ENCODE measurements around the gene DOCK3. TPM values are rescaled to one million over a fixed set of nuclear protein-coding genes. Genes with fewer than 3 reads are reported as not detected.
A peak's percentile ranks its signal among the peaks of the same experiment; 100 is the strongest.
"Not testable (repeated sequence)": the region's sequence is repeated elsewhere in the genome, so short reads cannot be mapped to it uniquely, and the experiment has no call there.

The DOCK3 gene
- total RNA-seq, 4 donors from 2014 or later = 4.0 to 6.3 (median 5.8) TPM

- H3K36me3 ChIP-seq = no peaks in the 10 kb centered on the region
- H3K4me3 ChIP-seq = no peak overlapping the region
- no peaks in the 10 kb centered on the region for H3K27me3 ChIP-seq
- no peaks in the 10 kb centered on the region for H3K4me1 ChIP-seq
- 54 to 62% methylated on average over 6 of the region's 6 CpGs for WGBS, 2 donors
- peak overlapping the region in 1 of 4 donors; percentile 27 for H3K27ac ChIP-seq
- DNase-seq (ENCODE audit: low spot score in 2 of 2) = no peak
- peaks cover 0 to 28% (median 0%) of the 10 kb centered on the region in 4 donors for H3K9me3 ChIP-seq
- TF ChIP-seq EP300 (IDR thresholded peaks at IDR 0.05) = no peak
- no peak for TF ChIP-seq POLR2A (IDR thresholded peaks at IDR 0.05)
- TF ChIP-seq CTCF (IDR thresholded peaks at IDR 0.05) = no peak
Measured at GRCh38 chr3:50737906-50738598, 63.3 kb downstream of the DOCK3 start.

- Histone ChIP-seq H3K36me3 (no peaks in the 10 kb centered on the region), H3K4me3 (no peak overlapping the region), H3K27ac (no peak overlapping the region), H3K9me3 (peaks cover 0 to 6% (median 0%) of the 10 kb centered on the region in 4 donors), H3K4me1 (no peaks in the 10 kb centered on the region), H3K27me3 (no peaks in the 10 kb centered on the region)
- no peak for TF ChIP-seq EP300 (IDR thresholded peaks at IDR 0.05)
- no peak for TF ChIP-seq CTCF (IDR thresholded peaks at IDR 0.05)
- no peak for TF ChIP-seq POLR2A (IDR thresholded peaks at IDR 0.05)
- DNase-seq (ENCODE audit: low spot score in 2 of 2) = no peak
- 81 to 82% methylated on average over 1 of the region's 1 CpG for WGBS, 2 donors
Measured at GRCh38 chr3:50743643-50744042, 68.9 kb downstream of the DOCK3 start.

- TF ChIP-seq EP300 (IDR thresholded peaks at IDR 0.05) = no peak
- TF ChIP-seq CTCF (IDR thresholded peaks at IDR 0.05) = no peak
- no peak for TF ChIP-seq POLR2A (IDR thresholded peaks at IDR 0.05)
- Histone ChIP-seq H3K36me3 (no peaks in the 10 kb centered on the region), H3K27me3 (no peaks in the 10 kb centered on the region), H3K4me1 (no peaks in the 10 kb centered on the region), H3K9me3 (peaks cover 0 to 9% (median 0%) of the 10 kb centered on the region in 4 donors), H3K27ac (no peak overlapping the region), H3K4me3 (no peak overlapping the region)
- DNase-seq (ENCODE audit: low spot score in 2 of 2) = no peak
- 64 to 74% methylated on average over 5 of the region's 5 CpGs for WGBS, 2 donors
Measured at GRCh38 chr3:50749822-50750221, 75.1 kb downstream of the DOCK3 start.

DNA sequence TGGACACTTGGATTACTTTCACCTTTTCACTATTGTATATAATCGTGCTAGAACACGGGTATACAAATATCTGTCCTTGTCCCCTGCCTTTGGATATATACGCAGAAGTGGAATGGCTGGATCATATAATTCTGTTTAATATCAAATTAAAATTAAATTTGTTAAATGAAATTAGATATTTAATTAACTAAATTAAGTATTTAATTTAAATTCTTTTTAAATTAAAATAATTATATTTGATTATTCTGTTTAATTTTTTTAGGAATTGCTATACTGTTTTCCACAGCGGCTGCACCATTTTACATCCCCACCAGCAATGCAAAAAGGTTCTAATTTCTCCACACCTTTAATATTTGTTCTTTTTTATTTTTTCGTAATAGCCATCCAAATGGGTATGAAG, 84.3 kb downstream of the DOCK3 start:
- H3K27me3 ChIP-seq = no peaks in the 10 kb centered on the region
- DNase-seq (ENCODE audit: low spot score in 2 of 2) = no peak
- TF ChIP-seq CTCF (IDR thresholded peaks at IDR 0.05) = no peak
- no peak for TF ChIP-seq EP300 (IDR thresholded peaks at IDR 0.05)

GRCh38 chr3:50777680-50778079, 103.0 kb downstream of the DOCK3 start:
- Histone ChIP-seq H3K27ac (no peak overlapping the region), H3K4me3 (no peak overlapping the region), H3K36me3 (no peaks in the 10 kb centered on the region), H3K27me3 (no peaks in the 10 kb centered on the region), H3K9me3 (peaks cover 0 to 29% (median 0%) of the 10 kb centered on the region in 4 donors), H3K4me1 (no peaks in the 10 kb centered on the region)
- 72 to 82% methylated on average over 1 of the region's 1 CpG for WGBS, 2 donors
- TF ChIP-seq EP300 (IDR thresholded peaks at IDR 0.05) (no peak), CTCF (IDR thresholded peaks at IDR 0.05) (no peak), POLR2A (IDR thresholded peaks at IDR 0.05) (no peak)
- DNase-seq (ENCODE audit: low spot score in 2 of 2) = no peak

More for the DNA sequence above, 84.3 kb downstream of the DOCK3 start:
- no peak overlapping the region for H3K4me3 ChIP-seq
- no peak overlapping the region for H3K27ac ChIP-seq
- H3K9me3 ChIP-seq = peaks cover 0 to 16% (median 3%) of the 10 kb centered on the region in 4 donors
- 94% methylated on average over 5 of the region's 5 CpGs for WGBS, 2 donors
- no peaks in the 10 kb centered on the region for H3K36me3 ChIP-seq
- no peaks in the 10 kb centered on the region for H3K4me1 ChIP-seq

- not testable (repeated sequence) for H3K36me3 ChIP-seq; DNase-seq (ENCODE audit: low spot score in 2 of 2); H3K27me3 ChIP-seq; H3K4me3 ChIP-seq; H3K4me1 ChIP-seq; H3K27ac ChIP-seq
- peaks cover 0 to 42% (median 0%) of the 10 kb centered on the region in 4 donors for H3K9me3 ChIP-seq
- WGBS, 2 donors = 94 to 95% methylated on average over 3 of the region's 3 CpGs
Measured at GRCh38 chr3:50781766-50782165, 107.0 kb downstream of the DOCK3 start.
